Vagina (tissue), 2 donors: ENCODE data around the gene ARID1B. TPM values are rescaled to one million over a fixed set of nuclear protein-coding genes. Genes with fewer than 3 reads are reported as not detected.

Source experiments
- DNase-seq, 2 donors: peaks; one replicate each; pipeline ENCODE4 v3.0.0-alpha.2; 2017; ENCODE audit errors: extremely low spot score in 2 of 2
- H3K27ac ChIP-seq: fragments of 200-600 bp; sonication (generic); one replicate; pipeline ENCODE4 v1.5.1; 2019
- H3K27me3 ChIP-seq: fragments of 200-600 bp; sonication (generic); one replicate; pipeline ENCODE4 v1.5.1; 2019
- H3K36me3 ChIP-seq, 2 donors: fragments of 200-600 bp; sonication (generic); one replicate each; pipeline ENCODE4 v1.5.1; 2017 to 2019
- H3K4me1 ChIP-seq: fragments of 200-600 bp; sonication (generic); one replicate; pipeline ENCODE4 v1.5.1; 2019
- H3K4me3 ChIP-seq, 2 donors: fragments of 200-600 bp; sonication (generic); 1 replicate in 1 of 2; 2 replicates in 1 of 2; pipeline ENCODE4 v1.5.1; 2016 to 2019
- H3K9me3 ChIP-seq: fragments of 200-600 bp; sonication (generic); one replicate; pipeline ENCODE4 v1.5.1; 2019
- POLR2A ChIP-seq, 2 donors: fragments of 450-650 bp; IDR thresholded peaks; one replicate each; pipeline ENCODE4 v1.6.1; 2017; ENCODE audit warnings: antibody characterized with exemption in 2 of 2, mild to moderate bottlenecking in 2 of 2, moderate library complexity in 2 of 2
- POLR2AphosphoS5 ChIP-seq, 2 donors: sonication (generic); formaldehyde crosslinking; IDR thresholded peaks; one replicate each; pipeline ENCODE4 v1.9.0; 2017; ENCODE audit warnings: antibody characterized with exemption in 2 of 2, mild to moderate bottlenecking in 2 of 2, low read depth in 1 of 2; ENCODE audit not compliant: insufficient read depth in 1 of 2
- intact Hi-C: fragments of 100-400 bp; cut with DNase I; formaldehyde crosslinking; loops from one replicate; pipeline ENCODE4 v1.15.1; 2023
- total RNA-seq: library from RNA; depleted of rRNA; stranded (reverse); fragments of >200 nt; gene quantifications from one replicate; pipeline ENCODE4 v1.2.3, GENCODE V29; 2016
- TF ChIP-seq, protein P1 (sequence below), 3 experiments: fragments of 450-650 bp in 2 of 3; fragments of 200-600 bp in 1 of 3; sonication (generic) in 1 of 3; IDR thresholded peaks; one replicate each; pipeline ENCODE4 v1.5.1; 2017 to 2019; ENCODE audit warnings: antibody characterized with exemption in 3 of 3, mild to moderate bottlenecking in 2 of 3, moderate library complexity in 2 of 3

The ARID1B gene
- total RNA-seq, 1 donor from 2014 or later, result 141 TPM

DNA sequence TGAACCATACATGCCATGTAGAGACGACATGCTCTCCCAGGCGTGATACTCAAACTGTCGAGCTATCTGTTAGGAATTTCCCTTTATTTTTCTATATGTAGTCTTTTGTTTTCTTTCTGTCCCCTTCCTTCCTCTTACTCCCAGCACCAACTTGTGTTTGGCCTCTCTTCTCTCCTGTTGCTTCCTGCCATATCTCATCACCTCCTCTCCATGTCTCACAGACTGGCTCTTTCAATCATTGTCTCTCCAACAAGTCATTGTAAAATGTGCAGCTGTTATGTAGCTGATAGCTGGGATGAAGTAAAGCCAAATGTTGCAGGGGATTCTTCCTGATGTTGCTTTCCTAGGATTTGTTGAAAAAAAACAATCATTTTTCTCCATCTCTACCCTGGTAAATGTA lies 311.7 kb downstream of the ARID1B start:
- Histone ChIP-seq H3K4me3 (no peak overlapping the region), H3K4me1 (peaks cover 8% of the 10 kb centered on the region), H3K27me3 (no peaks in the 10 kb centered on the region), H3K27ac (no peak overlapping the region), H3K9me3 (no peaks in the 10 kb centered on the region), H3K36me3 (peaks cover 0 to 16% of the 10 kb centered on the region in 2 donors)
- TF ChIP-seq POLR2AphosphoS5 (IDR thresholded peaks at IDR 0.05; ENCODE audit: insufficient read depth in 1 of 2, low read depth in 1 of 2) (no peak), POLR2A (IDR thresholded peaks at IDR 0.05) (no peak)
- TF ChIP-seq, protein P1, sequence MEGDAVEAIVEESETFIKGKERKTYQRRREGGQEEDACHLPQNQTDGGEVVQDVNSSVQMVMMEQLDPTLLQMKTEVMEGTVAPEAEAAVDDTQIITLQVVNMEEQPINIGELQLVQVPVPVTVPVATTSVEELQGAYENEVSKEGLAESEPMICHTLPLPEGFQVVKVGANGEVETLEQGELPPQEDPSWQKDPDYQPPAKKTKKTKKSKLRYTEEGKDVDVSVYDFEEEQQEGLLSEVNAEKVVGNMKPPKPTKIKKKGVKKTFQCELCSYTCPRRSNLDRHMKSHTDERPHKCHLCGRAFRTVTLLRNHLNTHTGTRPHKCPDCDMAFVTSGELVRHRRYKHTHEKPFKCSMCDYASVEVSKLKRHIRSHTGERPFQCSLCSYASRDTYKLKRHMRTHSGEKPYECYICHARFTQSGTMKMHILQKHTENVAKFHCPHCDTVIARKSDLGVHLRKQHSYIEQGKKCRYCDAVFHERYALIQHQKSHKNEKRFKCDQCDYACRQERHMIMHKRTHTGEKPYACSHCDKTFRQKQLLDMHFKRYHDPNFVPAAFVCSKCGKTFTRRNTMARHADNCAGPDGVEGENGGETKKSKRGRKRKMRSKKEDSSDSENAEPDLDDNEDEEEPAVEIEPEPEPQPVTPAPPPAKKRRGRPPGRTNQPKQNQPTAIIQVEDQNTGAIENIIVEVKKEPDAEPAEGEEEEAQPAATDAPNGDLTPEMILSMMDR (IDR thresholded peaks at IDR 0.05), result no peak
- intact Hi-C loops, result no loop called here
- DNase-seq, result no peak

DNA sequence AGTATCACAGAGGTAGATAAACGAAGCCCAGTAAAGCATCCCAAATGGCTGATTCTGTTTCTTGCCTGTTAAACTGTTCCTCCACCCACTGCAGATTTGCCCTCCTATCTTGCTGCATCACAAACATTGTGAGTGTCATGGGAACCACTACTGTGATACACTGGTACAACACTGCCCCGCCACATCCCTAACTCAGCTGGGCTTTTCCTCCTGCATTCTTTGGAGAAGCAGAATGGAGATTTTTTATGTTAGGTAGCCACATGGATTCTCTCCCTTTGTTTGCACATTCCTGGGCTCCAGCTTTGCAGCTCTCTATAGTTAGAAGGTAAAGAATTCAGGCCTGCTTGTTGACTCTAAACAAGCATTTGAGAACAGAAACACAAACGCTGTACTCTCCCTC lies 312.1 kb downstream of the ARID1B start:
- intact Hi-C loops, result no loop called here
- Histone ChIP-seq H3K4me1 (peaks cover 8% of the 10 kb centered on the region), H3K27ac (no peak overlapping the region), H3K27me3 (no peaks in the 10 kb centered on the region), H3K4me3 (no peak overlapping the region), H3K9me3 (no peaks in the 10 kb centered on the region), H3K36me3 (peaks cover 0 to 16% of the 10 kb centered on the region in 2 donors)
- no peak for DNase-seq
- no peak for TF ChIP-seq POLR2A (IDR thresholded peaks at IDR 0.05)
- TF ChIP-seq POLR2AphosphoS5 (IDR thresholded peaks at IDR 0.05; ENCODE audit: insufficient read depth in 1 of 2, low read depth in 1 of 2), result no peak
- TF ChIP-seq, protein P1 (IDR thresholded peaks at IDR 0.05), result no peak

DNA sequence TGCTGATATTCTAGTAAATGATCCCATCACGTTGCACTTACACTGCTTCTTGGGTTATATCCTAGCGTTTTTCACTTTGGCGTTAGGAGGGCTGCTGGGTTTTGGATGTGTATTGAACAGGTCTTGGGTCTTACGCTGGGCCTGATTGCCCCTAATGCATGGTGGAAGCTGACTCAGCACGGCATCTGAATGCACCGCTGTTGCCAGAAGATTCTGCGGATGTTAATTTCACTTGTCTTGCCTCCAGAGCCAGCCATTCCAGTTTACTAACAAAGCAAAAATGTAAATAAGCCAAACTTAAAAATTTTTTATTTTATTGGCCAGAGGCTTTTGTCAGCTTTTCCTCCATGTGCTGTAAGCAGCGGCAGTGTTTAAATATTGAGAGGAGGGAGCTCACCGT lies 312.7 kb downstream of the ARID1B start:
- intact Hi-C loops, result no loop called here
- DNase-seq, result no peak
- peaks cover 0 to 12% of the 10 kb centered on the region in 2 donors for H3K36me3 ChIP-seq
- H3K27ac ChIP-seq, result no peak overlapping the region
- H3K9me3 ChIP-seq, result no peaks in the 10 kb centered on the region
- peaks cover 8% of the 10 kb centered on the region for H3K4me1 ChIP-seq
- H3K4me3 ChIP-seq, result no peak overlapping the region
- TF ChIP-seq POLR2A (IDR thresholded peaks at IDR 0.05) (no peak), POLR2AphosphoS5 (IDR thresholded peaks at IDR 0.05; ENCODE audit: insufficient read depth in 1 of 2, low read depth in 1 of 2) (no peak)
- TF ChIP-seq, protein P1 (IDR thresholded peaks at IDR 0.05), result no peak
- no peaks in the 10 kb centered on the region for H3K27me3 ChIP-seq

DNA sequence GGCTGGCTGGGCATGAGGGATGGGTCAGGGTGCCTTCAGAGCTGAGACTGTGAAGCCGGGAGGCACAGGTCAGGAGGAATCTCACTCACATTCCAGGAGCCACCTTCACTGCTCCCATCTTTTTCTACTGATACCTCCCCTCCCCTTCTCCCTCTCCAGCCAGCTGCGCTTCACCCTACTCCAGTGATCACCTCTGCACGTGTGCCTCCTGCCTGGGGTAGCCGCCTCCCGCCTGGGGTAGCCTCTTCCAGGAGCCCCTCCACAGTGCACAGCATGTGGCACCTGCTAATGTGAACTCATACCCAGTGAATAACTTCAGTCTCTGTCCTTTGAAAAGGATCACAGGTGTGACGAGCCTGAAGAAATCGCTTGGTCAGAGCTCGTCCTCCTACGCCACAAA lies 313.6 kb downstream of the ARID1B start:
- Histone ChIP-seq H3K4me3 (no peak overlapping the region), H3K27ac (no peak overlapping the region), H3K4me1 (peaks cover 8% of the 10 kb centered on the region), H3K9me3 (no peaks in the 10 kb centered on the region), H3K36me3 (peaks cover 0 to 3% of the 10 kb centered on the region in 2 donors), H3K27me3 (no peaks in the 10 kb centered on the region)
- no peak for TF ChIP-seq POLR2AphosphoS5 (IDR thresholded peaks at IDR 0.05; ENCODE audit: insufficient read depth in 1 of 2, low read depth in 1 of 2)
- no peak for TF ChIP-seq POLR2A (IDR thresholded peaks at IDR 0.05)
- TF ChIP-seq, protein P1 (IDR thresholded peaks at IDR 0.05), result no peak
- intact Hi-C loops, result no loop called here
- no peak for DNase-seq

DNA sequence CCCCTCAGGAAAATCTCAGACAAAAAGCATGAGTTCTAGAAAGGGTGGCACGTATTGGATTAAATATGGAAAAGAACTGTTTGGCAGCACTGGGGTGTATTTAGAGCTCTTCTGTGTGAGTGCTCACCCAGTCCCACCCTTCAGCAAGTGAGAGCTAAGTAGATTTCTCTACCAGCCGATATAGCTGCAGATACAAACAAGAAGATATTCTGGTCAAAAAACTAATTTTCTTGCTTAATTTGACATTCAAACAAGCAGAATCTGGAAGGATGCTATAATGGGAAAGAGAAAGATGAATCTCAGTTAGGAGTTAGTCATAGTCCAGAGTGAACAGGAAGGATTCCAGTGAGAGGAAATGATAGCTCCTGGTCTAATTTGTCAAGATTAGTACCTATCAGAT lies 314.1 kb downstream of the ARID1B start:
- intact Hi-C loops, result no loop called here
- H3K36me3 ChIP-seq, result no peaks in the 10 kb centered on the region
- TF ChIP-seq POLR2A (IDR thresholded peaks at IDR 0.05) (no peak), POLR2AphosphoS5 (IDR thresholded peaks at IDR 0.05; ENCODE audit: insufficient read depth in 1 of 2, low read depth in 1 of 2) (no peak)
- TF ChIP-seq, protein P1 (IDR thresholded peaks at IDR 0.05), result no peak
- no peak overlapping the region for H3K27ac ChIP-seq
- peaks cover 8% of the 10 kb centered on the region for H3K4me1 ChIP-seq
- H3K9me3 ChIP-seq, result no peaks in the 10 kb centered on the region
- H3K4me3 ChIP-seq, result no peak overlapping the region
- no peaks in the 10 kb centered on the region for H3K27me3 ChIP-seq
- no peak for DNase-seq
